ENCODE data around the gene ESRRA. TPM values are rescaled to one million over a fixed set of nuclear protein-coding genes. Genes with fewer than 3 reads are reported as not detected.
A peak's percentile ranks its signal among the peaks of the same experiment; 100 is the strongest.

ESRRA gene
- 20.9 and 21.0 TPM in 2 replicates for polyA plus RNA-seq (2013)

GRCh38 chr11:64305075-64305690 is at the start of gene ESRRA:
ESRRA (plus strand) TSS chr11:64305524; CDS start chr11:64307180, 1,656 bp downstream.
- Histone ChIP-seq H3K23ac (ENCODE audit: low read length) (no peak within 1 kb of the TSS), H3K79me2 (ENCODE audit: control insufficient read depth, insufficient read depth, low read length, poor library complexity) (peaks cover 10% of the 10 kb centered on the region), H3K4me2 (ENCODE audit: low read length) (peak within 1 kb of the TSS; percentile 90), H3K4me3 (ENCODE audit: low read depth, low read length) (peak within 1 kb of the TSS; percentile 72), H3K14ac (ENCODE audit: low read length) (peak within 1 kb of the TSS; percentile 98), H3K9me3 (ENCODE audit: insufficient read depth, low read depth, low read length) (peaks cover 2% of the 10 kb centered on the region), H4K12ac (ENCODE audit: low read depth, low read length) (peak within 1 kb of the TSS; percentile 78), H4K91ac (ENCODE audit: low read depth, low read length) (peak within 1 kb of the TSS; percentile 87), H2BK120ac (ENCODE audit: insufficient read depth, low read length, poor library complexity) (peak within 1 kb of the TSS; percentile 73), H2BK5ac (ENCODE audit: low read depth, low read length, poor library complexity) (peak within 1 kb of the TSS; percentile 97), H2BK12ac (ENCODE audit: low read length) (peak within 1 kb of the TSS; percentile 40), H3K36me3 (ENCODE audit: control insufficient read depth in 1 of 2, insufficient read depth in 2 of 2, low read length in 2 of 2) (peaks cover 2 to 6% of the 10 kb centered on the region in 2 experiments), H4K8ac (ENCODE audit: low read depth, low read length) (peak within 1 kb of the TSS; percentile 88), H3K27ac (ENCODE audit: low read depth, low read length) (peak within 1 kb of the TSS; percentile 87), H3K27me3 (ENCODE audit: insufficient read depth, low read length) (peaks cover 4% of the 10 kb centered on the region), H3K4ac (ENCODE audit: low read depth, low read length) (peak within 1 kb of the TSS; percentile 95), H3K79me1 (ENCODE audit: low read length) (peaks cover 15% of the 10 kb centered on the region), H3K18ac (ENCODE audit: low read length) (peak within 1 kb of the TSS; percentile 97), H2AK5ac (ENCODE audit: low read length) (peak within 1 kb of the TSS; percentile 92), H2AFZ (ENCODE audit: insufficient read depth, low read length, poor library complexity) (peak within 1 kb of the TSS; percentile 85), H3K4me1 (ENCODE audit: control insufficient read depth in 1 of 2, insufficient read depth in 2 of 2, low read length in 2 of 2) (peaks cover 13 to 17% of the 10 kb centered on the region in 2 experiments), H3K9ac (ENCODE audit: low read length) (peak within 1 kb of the TSS; percentile 84)
- no CpG with 5 or more reads among the region's 81 CpGs for WGBS (ENCODE audit: extremely low coverage, insufficient coverage, insufficient read length)
- DNase-seq: peak; percentile 99 to 100

GRCh38 chr11:64256300-64256699 is 49.0 kb upstream of the ESRRA start:
- Histone ChIP-seq H4K8ac (ENCODE audit: low read depth, low read length) (no peak overlapping the region), H3K4me3 (ENCODE audit: low read depth, low read length) (no peak overlapping the region), H3K4me1 (ENCODE audit: control insufficient read depth in 1 of 2, insufficient read depth in 2 of 2, low read length in 2 of 2) (peaks cover 4 to 5% of the 10 kb centered on the region in 2 experiments), H3K79me1 (ENCODE audit: low read length) (peaks cover 9% of the 10 kb centered on the region), H3K9me3 (ENCODE audit: insufficient read depth, low read depth, low read length) (peaks cover 2% of the 10 kb centered on the region), H3K9ac (ENCODE audit: low read length) (no peak overlapping the region), H3K18ac (ENCODE audit: low read length) (no peak overlapping the region), H2BK5ac (ENCODE audit: low read depth, low read length, poor library complexity) (no peak overlapping the region), H2BK12ac (ENCODE audit: low read length) (no peak overlapping the region), H4K12ac (ENCODE audit: low read depth, low read length) (no peak overlapping the region), H2AFZ (ENCODE audit: insufficient read depth, low read length, poor library complexity) (no peak overlapping the region), H3K36me3 (ENCODE audit: control insufficient read depth in 1 of 2, insufficient read depth in 2 of 2, low read length in 2 of 2) (peaks cover 57 to 63% of the 10 kb centered on the region in 2 experiments), H3K27me3 (ENCODE audit: insufficient read depth, low read length) (no peaks in the 10 kb centered on the region), H4K91ac (ENCODE audit: low read depth, low read length) (no peak overlapping the region), H2AK5ac (ENCODE audit: low read length) (no peak overlapping the region), H3K23ac (ENCODE audit: low read length) (no peak overlapping the region), H3K27ac (ENCODE audit: low read depth, low read length) (no peak overlapping the region), H3K14ac (ENCODE audit: low read length) (no peak overlapping the region), H3K79me2 (ENCODE audit: control insufficient read depth, insufficient read depth, low read length, poor library complexity) (peaks cover 9% of the 10 kb centered on the region), H2BK120ac (ENCODE audit: insufficient read depth, low read length, poor library complexity) (no peak overlapping the region), H3K4ac (ENCODE audit: low read depth, low read length) (no peak overlapping the region), H3K4me2 (ENCODE audit: low read length) (no peak overlapping the region)
- DNase-seq: no peak
- WGBS (ENCODE audit: extremely low coverage, insufficient coverage, insufficient read length): no CpG with 5 or more reads among the region's 15 CpGs

DNA sequence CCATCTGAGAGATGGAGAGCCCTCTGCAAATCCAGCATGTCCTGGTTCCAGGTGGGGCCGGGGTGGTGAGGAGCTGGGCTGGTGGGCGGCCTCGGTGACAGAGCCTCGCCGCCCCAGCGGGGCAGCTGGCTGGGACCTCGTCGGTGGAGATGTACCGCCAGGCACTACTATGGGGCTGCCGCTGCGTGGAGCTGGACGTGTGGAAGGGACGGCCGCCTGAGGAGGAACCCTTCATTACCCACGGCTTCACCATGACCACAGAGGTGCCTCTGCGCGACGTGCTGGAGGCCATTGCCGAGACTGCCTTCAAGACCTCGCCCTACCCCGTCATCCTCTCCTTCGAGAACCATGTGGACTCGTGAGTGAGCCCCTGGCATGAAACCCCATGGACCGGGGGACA is 47.0 kb upstream of the ESRRA start:
- H2AFZ ChIP-seq (ENCODE audit: insufficient read depth, low read length, poor library complexity): no peak overlapping the region
- H2BK12ac ChIP-seq (ENCODE audit: low read length): no peak overlapping the region
- H3K4me2 ChIP-seq (ENCODE audit: low read length): no peak overlapping the region
- no CpG with 5 or more reads among the region's 24 CpGs for WGBS (ENCODE audit: extremely low coverage, insufficient coverage, insufficient read length)
- H3K23ac ChIP-seq (ENCODE audit: low read length): no peak overlapping the region
- H3K4ac ChIP-seq (ENCODE audit: low read depth, low read length): no peak overlapping the region
- H3K27me3 ChIP-seq (ENCODE audit: insufficient read depth, low read length): no peaks in the 10 kb centered on the region
- H3K27ac ChIP-seq (ENCODE audit: low read depth, low read length): no peak overlapping the region
- no peak overlapping the region for H2BK5ac ChIP-seq (ENCODE audit: low read depth, low read length, poor library complexity)
- no peak overlapping the region for H3K18ac ChIP-seq (ENCODE audit: low read length)
- no peak overlapping the region for H2AK5ac ChIP-seq (ENCODE audit: low read length)
- DNase-seq: no peak
- no peak overlapping the region for H3K14ac ChIP-seq (ENCODE audit: low read length)
- no peak overlapping the region for H2BK120ac ChIP-seq (ENCODE audit: insufficient read depth, low read length, poor library complexity)
- H3K9ac ChIP-seq (ENCODE audit: low read length): no peak overlapping the region
- no peak overlapping the region for H4K8ac ChIP-seq (ENCODE audit: low read depth, low read length)
- no peak overlapping the region for H4K91ac ChIP-seq (ENCODE audit: low read depth, low read length)
- H3K9me3 ChIP-seq (ENCODE audit: insufficient read depth, low read depth, low read length): peaks cover 4% of the 10 kb centered on the region
- no peak overlapping the region for H4K12ac ChIP-seq (ENCODE audit: low read depth, low read length)
- H3K36me3 ChIP-seq (ENCODE audit: control insufficient read depth in 1 of 2, insufficient read depth in 2 of 2, low read length in 2 of 2): peaks cover 75 to 78% of the 10 kb centered on the region in 2 experiments
- no peak overlapping the region for H3K4me3 ChIP-seq (ENCODE audit: low read depth, low read length)
- H3K79me1 ChIP-seq (ENCODE audit: low read length): peaks cover 7% of the 10 kb centered on the region
- peaks cover 10 to 13% of the 10 kb centered on the region in 2 experiments for H3K4me1 ChIP-seq (ENCODE audit: control insufficient read depth in 1 of 2, insufficient read depth in 2 of 2, low read length in 2 of 2)
- H3K79me2 ChIP-seq (ENCODE audit: control insufficient read depth, insufficient read depth, low read length, poor library complexity): no peaks in the 10 kb centered on the region

DNA sequence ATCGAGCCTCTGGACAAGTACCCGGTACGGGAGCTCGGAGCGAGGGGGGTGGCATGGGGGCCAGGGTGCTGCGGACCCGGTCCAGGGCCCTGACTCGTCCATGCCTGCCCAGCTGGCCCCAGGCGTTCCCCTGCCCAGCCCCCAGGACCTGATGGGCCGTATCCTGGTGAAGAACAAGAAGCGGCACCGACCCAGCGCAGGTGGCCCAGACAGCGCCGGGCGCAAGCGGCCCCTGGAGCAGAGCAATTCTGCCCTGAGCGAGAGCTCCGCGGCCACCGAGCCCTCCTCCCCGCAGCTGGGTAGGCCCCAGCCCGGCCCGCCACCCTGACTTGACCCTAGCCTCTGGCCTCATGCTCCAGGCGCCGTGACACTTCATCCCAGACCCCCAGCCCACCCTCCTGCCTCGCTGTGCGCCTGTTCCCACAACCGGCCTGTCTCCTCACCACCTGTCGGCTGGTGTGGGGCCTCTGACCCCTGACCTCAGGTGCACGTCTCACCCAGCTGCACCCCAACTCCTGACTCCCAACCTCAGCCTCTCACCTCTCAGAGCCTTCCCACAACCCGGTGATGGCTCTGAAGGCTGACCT is 46.3 kb upstream of the ESRRA start:
- H4K8ac ChIP-seq (ENCODE audit: low read depth, low read length): no peak overlapping the region
- no peak for DNase-seq
- H3K79me1 ChIP-seq (ENCODE audit: low read length): peaks cover 13% of the 10 kb centered on the region
- no peak overlapping the region for H4K91ac ChIP-seq (ENCODE audit: low read depth, low read length)
- H3K23ac ChIP-seq (ENCODE audit: low read length): no peak overlapping the region
- no peak overlapping the region for H2BK5ac ChIP-seq (ENCODE audit: low read depth, low read length, poor library complexity)
- no peaks in the 10 kb centered on the region for H3K79me2 ChIP-seq (ENCODE audit: control insufficient read depth, insufficient read depth, low read length, poor library complexity)
- H3K4me3 ChIP-seq (ENCODE audit: low read depth, low read length): no peak overlapping the region
- no peak overlapping the region for H2BK12ac ChIP-seq (ENCODE audit: low read length)
- no peak overlapping the region for H3K9ac ChIP-seq (ENCODE audit: low read length)
- no peak overlapping the region for H2AFZ ChIP-seq (ENCODE audit: insufficient read depth, low read length, poor library complexity)
- peaks cover 17 to 20% of the 10 kb centered on the region in 2 experiments for H3K4me1 ChIP-seq (ENCODE audit: control insufficient read depth in 1 of 2, insufficient read depth in 2 of 2, low read length in 2 of 2)
- no peak overlapping the region for H2AK5ac ChIP-seq (ENCODE audit: low read length)
- no peak overlapping the region for H4K12ac ChIP-seq (ENCODE audit: low read depth, low read length)
- H2BK120ac ChIP-seq (ENCODE audit: insufficient read depth, low read length, poor library complexity): no peak overlapping the region
- H3K4ac ChIP-seq (ENCODE audit: low read depth, low read length): no peak overlapping the region
- H3K18ac ChIP-seq (ENCODE audit: low read length): no peak overlapping the region
- no CpG with 5 or more reads among the region's 32 CpGs for WGBS (ENCODE audit: extremely low coverage, insufficient coverage, insufficient read length)
- no peaks in the 10 kb centered on the region for H3K27me3 ChIP-seq (ENCODE audit: insufficient read depth, low read length)
- H3K27ac ChIP-seq (ENCODE audit: low read depth, low read length): no peak overlapping the region
- peaks cover 80 to 81% of the 10 kb centered on the region in 2 experiments for H3K36me3 ChIP-seq (ENCODE audit: control insufficient read depth in 1 of 2, insufficient read depth in 2 of 2, low read length in 2 of 2)
- no peak overlapping the region for H3K14ac ChIP-seq (ENCODE audit: low read length)
- H3K4me2 ChIP-seq (ENCODE audit: low read length): no peak overlapping the region
- peaks cover 4% of the 10 kb centered on the region for H3K9me3 ChIP-seq (ENCODE audit: insufficient read depth, low read depth, low read length)
